Measurements from ENCODE around the gene RHBDD1.
"Not testable (repeated sequence)": the region's sequence is repeated elsewhere in the genome, so short reads cannot be mapped to it uniquely, and the experiment has no call there.

The RHBDD1 gene

DNA sequence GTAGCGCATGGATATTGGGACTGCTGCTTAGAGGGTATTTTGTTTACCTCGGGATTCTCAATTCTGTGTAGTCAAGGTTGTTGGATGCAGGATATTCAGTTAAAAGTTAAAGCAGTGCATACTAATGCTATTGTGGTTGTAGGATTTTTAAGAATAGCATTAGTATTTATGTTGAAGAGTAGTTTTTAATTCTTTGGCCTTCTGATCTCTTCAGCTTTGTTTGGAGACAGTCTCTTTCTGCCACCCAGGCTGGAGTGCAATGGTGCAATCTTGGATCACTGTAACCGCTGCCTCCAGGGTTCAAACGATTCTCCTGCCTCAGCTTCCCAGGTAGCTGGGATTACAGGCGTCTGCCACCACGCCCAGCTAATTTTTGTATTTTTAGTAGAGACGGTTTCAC lies 1.5 kb downstream of the RHBDD1 start:
- H3K27me3 ChIP-seq (ENCODE audit: control insufficient read depth, insufficient read depth, low read length), result no peaks in the 10 kb centered on the region
- H3K4me3 ChIP-seq (ENCODE audit: low read length), result no peak overlapping the region
- no peaks in the 10 kb centered on the region for H3K36me3 ChIP-seq (ENCODE audit: control insufficient read depth, insufficient read depth, low read length)
- H3K9ac ChIP-seq (ENCODE audit: low read length), result no peak overlapping the region
- H3K9me3 ChIP-seq (ENCODE audit: control insufficient read depth, low read length), result no peaks in the 10 kb centered on the region
- H3K4me1 ChIP-seq (ENCODE audit: control insufficient read depth, insufficient read depth, low read length), result no peaks in the 10 kb centered on the region

DNA sequence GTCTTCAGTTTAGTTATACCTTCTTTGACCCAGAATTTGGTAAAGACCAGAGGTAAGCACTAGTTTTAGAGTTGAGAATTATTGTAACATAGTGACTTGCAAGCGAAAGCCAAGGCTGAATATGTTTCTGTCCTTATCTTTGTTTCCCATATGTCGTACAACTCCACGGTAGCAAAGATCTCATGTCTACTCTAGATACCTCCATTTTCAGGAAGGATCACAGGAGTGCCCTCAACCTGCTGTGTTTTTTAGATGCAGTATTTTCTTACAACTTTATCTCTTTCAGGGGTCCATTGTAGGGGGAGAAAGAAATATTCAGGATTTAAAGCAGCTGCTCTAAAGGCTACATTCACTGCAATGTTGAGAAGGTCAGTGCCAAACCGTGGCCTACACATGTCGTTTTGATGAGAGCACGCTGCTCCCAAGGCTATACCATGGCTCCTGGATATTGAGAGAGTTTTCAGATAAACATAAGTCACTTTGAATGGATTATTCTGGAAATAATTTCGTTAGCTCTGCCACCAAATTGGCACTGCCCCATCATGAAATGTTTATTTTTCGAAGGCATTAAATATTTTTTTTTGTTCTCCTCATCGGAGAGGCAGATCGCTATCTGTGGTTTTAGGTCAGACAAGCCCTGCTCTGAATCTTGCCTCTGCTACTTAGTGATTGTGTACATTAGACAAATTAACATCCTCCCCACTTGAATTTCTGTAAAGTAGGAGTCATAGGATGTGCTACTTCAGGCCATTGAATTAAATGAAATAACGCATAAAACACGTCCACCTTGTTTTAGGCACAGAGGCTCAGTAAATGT lies 2.1 kb downstream of the RHBDD1 start:
- no peak overlapping the region for H3K9ac ChIP-seq (ENCODE audit: low read length)
- no peak overlapping the region for H3K4me3 ChIP-seq (ENCODE audit: low read length)
- no peaks in the 10 kb centered on the region for H3K36me3 ChIP-seq (ENCODE audit: control insufficient read depth, insufficient read depth, low read length)
- H3K4me1 ChIP-seq (ENCODE audit: control insufficient read depth, insufficient read depth, low read length), result no peaks in the 10 kb centered on the region
- H3K9me3 ChIP-seq (ENCODE audit: control insufficient read depth, low read length), result no peaks in the 10 kb centered on the region
- H3K27me3 ChIP-seq (ENCODE audit: control insufficient read depth, insufficient read depth, low read length), result no peaks in the 10 kb centered on the region

DNA sequence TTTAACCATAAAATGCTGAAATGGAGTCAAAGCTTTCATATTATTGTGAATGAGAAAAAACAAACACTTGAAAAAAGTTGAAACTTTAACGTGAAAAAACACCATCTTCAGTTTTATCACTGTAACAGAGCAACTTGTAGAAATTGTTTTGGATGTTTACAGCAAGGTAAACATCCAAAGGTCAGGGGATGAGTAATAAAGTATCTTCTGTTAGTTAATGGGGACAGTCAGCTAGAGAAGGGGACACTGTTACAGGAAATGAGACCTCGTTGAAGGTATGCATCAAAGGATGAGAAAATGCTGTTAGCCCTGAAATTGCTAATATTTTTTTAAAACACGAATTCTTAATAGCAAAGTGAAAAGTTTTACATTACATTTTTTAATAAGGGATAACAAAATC lies 2.9 kb downstream of the RHBDD1 start:
- no peaks in the 10 kb centered on the region for H3K9me3 ChIP-seq (ENCODE audit: control insufficient read depth, low read length)
- H3K4me1 ChIP-seq (ENCODE audit: control insufficient read depth, insufficient read depth, low read length), result no peaks in the 10 kb centered on the region
- H3K4me3 ChIP-seq (ENCODE audit: low read length), result no peak overlapping the region
- H3K27me3 ChIP-seq (ENCODE audit: control insufficient read depth, insufficient read depth, low read length), result no peaks in the 10 kb centered on the region
- no peaks in the 10 kb centered on the region for H3K36me3 ChIP-seq (ENCODE audit: control insufficient read depth, insufficient read depth, low read length)
- no peak overlapping the region for H3K9ac ChIP-seq (ENCODE audit: low read length)

DNA sequence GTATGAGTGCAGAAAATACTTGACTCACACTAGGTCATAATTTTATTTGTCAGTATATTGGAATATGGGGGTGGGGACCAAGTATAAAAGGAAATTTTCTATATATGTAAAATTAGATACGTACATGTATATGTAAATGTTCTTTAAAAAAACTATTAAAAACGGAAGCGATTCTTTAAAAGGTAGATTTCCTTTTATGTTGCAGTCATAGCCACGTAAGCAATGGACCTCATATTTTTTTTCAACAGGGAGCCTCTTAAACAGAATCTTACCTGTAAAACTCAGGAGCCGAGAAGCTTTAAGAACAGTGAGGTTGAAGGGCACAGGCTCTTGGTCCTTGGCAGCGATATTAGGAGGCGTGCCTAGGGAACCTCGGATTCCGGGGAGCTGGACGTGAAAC lies 3.3 kb downstream of the RHBDD1 start:
- Histone ChIP-seq H3K9me3 (ENCODE audit: control insufficient read depth, low read length) (no peaks in the 10 kb centered on the region), H3K36me3 (ENCODE audit: control insufficient read depth, insufficient read depth, low read length) (no peaks in the 10 kb centered on the region), H3K27me3 (ENCODE audit: control insufficient read depth, insufficient read depth, low read length) (no peaks in the 10 kb centered on the region), H3K4me3 (ENCODE audit: low read length) (no peak overlapping the region), H3K9ac (ENCODE audit: low read length) (no peak overlapping the region), H3K4me1 (ENCODE audit: control insufficient read depth, insufficient read depth, low read length) (no peaks in the 10 kb centered on the region)

DNA sequence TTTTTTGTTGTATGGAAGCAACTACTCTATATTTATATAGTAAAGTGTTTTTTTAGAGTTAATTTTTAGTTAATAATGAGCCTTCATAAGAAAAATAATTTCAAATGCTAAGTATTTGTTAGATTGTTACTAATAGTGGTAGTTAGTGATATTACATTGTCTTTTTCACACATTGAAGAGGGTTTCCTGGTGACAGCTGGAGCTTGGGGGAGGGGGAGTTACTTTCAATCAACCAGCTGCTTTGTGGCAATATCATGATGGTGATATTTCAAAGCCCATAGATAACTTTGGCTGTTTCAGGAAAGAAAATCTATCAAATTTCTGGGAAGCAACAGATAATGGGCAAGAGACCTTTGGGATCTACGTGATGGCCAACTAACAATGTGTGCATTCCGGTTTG lies 4.1 kb downstream of the RHBDD1 start:
- Histone ChIP-seq H3K36me3 (ENCODE audit: control insufficient read depth, insufficient read depth, low read length) (no peaks in the 10 kb centered on the region), H3K9ac (ENCODE audit: low read length) (no peak overlapping the region), H3K27me3 (ENCODE audit: control insufficient read depth, insufficient read depth, low read length) (no peaks in the 10 kb centered on the region), H3K4me3 (ENCODE audit: low read length) (no peak overlapping the region), H3K9me3 (ENCODE audit: control insufficient read depth, low read length) (no peaks in the 10 kb centered on the region), H3K4me1 (ENCODE audit: control insufficient read depth, insufficient read depth, low read length) (no peaks in the 10 kb centered on the region)

DNA sequence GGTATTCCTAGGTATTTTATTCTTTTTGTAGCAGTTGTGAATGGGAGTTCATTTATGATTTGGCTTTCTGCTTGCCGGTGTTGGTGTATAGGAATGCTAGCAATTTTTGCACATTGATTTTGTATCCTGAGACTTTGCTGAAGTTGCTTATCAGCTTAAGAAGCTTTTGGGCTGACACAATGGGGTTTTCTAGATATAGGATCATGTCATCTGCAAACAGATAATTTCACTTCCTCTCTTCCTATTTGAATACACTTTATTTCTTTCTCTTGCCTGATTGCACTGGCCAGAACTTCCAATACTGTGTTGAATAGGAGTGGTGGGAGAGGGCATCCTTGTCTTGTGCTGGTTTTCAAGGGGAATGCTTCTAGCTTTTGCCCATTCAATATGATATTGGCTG lies 7.1 kb downstream of the RHBDD1 start:
- not testable (repeated sequence) for H3K9me3 ChIP-seq (ENCODE audit: control insufficient read depth, low read length); H3K4me3 ChIP-seq (ENCODE audit: low read length); H3K27me3 ChIP-seq (ENCODE audit: control insufficient read depth, insufficient read depth, low read length); H3K4me1 ChIP-seq (ENCODE audit: control insufficient read depth, insufficient read depth, low read length); H3K9ac ChIP-seq (ENCODE audit: low read length); H3K36me3 ChIP-seq (ENCODE audit: control insufficient read depth, insufficient read depth, low read length)

DNA sequence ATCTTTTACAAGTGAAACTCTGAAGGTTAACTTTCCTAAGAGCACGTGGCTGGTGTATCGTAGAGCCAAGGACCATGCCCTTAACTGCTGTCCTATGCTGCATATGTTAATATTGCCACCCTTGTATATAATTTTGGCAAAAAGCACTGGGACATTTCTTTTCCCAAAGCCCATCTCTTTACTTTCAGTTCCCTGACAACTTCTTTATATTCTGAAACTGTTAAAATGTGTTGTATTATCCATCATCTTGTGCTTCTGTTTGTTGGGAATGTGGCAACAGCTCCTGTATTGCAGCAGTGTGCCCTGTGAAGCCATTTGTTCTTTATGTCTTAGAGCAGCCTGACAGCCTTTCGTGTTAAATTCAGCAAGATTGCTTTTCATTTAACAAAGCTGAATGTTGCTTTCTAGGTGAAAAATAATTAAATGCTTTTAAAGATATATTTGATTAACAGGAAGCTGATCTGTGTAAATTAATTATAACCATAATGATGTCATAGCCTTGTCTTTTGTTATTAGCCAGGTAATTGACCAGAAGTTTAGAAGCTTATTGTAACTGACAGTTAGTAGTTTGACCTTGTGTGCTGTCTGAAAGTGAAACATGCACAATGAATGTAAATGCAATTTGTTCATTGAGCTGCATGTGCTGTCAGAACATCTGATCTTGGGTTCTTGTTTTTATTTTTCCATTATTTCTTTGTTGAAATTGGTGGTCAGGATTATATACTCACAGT lies 9.7 kb downstream of the RHBDD1 start:
- Histone ChIP-seq H3K4me3 (ENCODE audit: low read length) (no peak overlapping the region), H3K9ac (ENCODE audit: low read length) (no peak overlapping the region), H3K9me3 (ENCODE audit: control insufficient read depth, low read length) (no peaks in the 10 kb centered on the region), H3K4me1 (ENCODE audit: control insufficient read depth, insufficient read depth, low read length) (no peaks in the 10 kb centered on the region), H3K27me3 (ENCODE audit: control insufficient read depth, insufficient read depth, low read length) (no peaks in the 10 kb centered on the region), H3K36me3 (ENCODE audit: control insufficient read depth, insufficient read depth, low read length) (no peaks in the 10 kb centered on the region)

DNA sequence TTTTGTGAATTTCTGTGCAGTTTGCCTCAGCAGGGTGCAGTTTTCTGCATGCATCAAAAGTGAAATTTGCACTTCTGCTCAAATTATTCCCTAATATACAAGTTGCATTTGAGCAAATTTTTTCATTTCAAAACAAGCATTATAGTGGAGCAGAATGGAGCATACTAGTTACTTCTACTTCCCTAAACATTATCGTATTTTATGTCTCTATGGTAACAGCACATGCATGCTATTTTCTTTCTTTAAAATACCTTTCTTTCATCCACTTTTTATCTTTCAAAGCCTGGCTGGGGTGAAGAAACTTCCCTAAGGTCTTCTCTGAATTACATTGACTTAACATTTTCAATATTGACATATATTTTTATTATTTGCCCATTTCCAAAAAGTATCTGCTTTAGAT lies 11.2 kb downstream of the RHBDD1 start:
- no peak overlapping the region for H3K9ac ChIP-seq (ENCODE audit: low read length)
- H3K9me3 ChIP-seq (ENCODE audit: control insufficient read depth, low read length), result no peaks in the 10 kb centered on the region
- no peaks in the 10 kb centered on the region for H3K36me3 ChIP-seq (ENCODE audit: control insufficient read depth, insufficient read depth, low read length)
- no peaks in the 10 kb centered on the region for H3K4me1 ChIP-seq (ENCODE audit: control insufficient read depth, insufficient read depth, low read length)
- no peaks in the 10 kb centered on the region for H3K27me3 ChIP-seq (ENCODE audit: control insufficient read depth, insufficient read depth, low read length)
- H3K4me3 ChIP-seq (ENCODE audit: low read length), result no peak overlapping the region

DNA sequence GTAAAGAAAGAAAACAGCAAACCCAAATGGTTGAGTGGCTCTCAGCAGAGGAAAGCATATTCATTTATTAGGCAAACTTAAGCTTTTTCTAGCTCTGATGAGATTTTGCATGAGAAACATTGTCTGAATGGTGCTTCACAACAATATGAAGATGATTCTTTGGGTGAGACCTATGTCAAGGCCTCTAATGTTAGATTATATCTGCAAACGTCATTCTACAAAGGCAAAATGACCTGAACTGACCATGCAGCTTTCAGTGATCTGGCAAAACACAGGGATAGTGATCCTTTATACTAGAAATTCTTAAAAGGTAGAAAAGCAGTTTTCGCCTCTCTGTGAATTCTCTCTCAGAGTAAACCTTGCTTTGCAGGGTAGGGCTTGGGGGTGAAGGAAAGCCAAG lies 11.7 kb downstream of the RHBDD1 start:
- Histone ChIP-seq H3K4me1 (ENCODE audit: control insufficient read depth, insufficient read depth, low read length) (no peaks in the 10 kb centered on the region), H3K4me3 (ENCODE audit: low read length) (no peak overlapping the region), H3K36me3 (ENCODE audit: control insufficient read depth, insufficient read depth, low read length) (no peaks in the 10 kb centered on the region), H3K9me3 (ENCODE audit: control insufficient read depth, low read length) (no peaks in the 10 kb centered on the region), H3K27me3 (ENCODE audit: control insufficient read depth, insufficient read depth, low read length) (no peaks in the 10 kb centered on the region), H3K9ac (ENCODE audit: low read length) (no peak overlapping the region)

DNA sequence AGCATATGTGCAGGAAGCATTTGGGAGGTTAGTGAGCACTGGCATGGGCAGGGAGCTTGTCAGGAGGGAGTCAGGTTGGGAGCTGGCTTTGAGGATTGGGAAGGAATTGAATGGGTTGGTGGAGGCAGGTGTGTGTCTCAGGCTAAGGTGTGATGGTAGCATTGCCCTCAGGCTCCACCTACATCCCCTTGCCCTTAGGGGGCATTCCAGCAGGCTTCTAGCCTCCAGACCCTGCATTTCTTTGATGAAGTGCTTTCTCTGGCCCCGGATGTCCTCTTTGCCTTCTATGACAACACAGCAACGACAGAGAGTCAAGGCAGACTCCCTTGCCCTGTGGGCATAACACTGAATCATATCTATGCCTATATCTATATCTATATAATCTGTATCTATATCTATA lies 13.5 kb downstream of the RHBDD1 start:
- Histone ChIP-seq H3K27me3 (ENCODE audit: control insufficient read depth, insufficient read depth, low read length) (no peaks in the 10 kb centered on the region), H3K9ac (ENCODE audit: low read length) (no peak overlapping the region), H3K36me3 (ENCODE audit: control insufficient read depth, insufficient read depth, low read length) (no peaks in the 10 kb centered on the region), H3K9me3 (ENCODE audit: control insufficient read depth, low read length) (no peaks in the 10 kb centered on the region), H3K4me1 (ENCODE audit: control insufficient read depth, insufficient read depth, low read length) (no peaks in the 10 kb centered on the region), H3K4me3 (ENCODE audit: low read length) (no peak overlapping the region)

DNA sequence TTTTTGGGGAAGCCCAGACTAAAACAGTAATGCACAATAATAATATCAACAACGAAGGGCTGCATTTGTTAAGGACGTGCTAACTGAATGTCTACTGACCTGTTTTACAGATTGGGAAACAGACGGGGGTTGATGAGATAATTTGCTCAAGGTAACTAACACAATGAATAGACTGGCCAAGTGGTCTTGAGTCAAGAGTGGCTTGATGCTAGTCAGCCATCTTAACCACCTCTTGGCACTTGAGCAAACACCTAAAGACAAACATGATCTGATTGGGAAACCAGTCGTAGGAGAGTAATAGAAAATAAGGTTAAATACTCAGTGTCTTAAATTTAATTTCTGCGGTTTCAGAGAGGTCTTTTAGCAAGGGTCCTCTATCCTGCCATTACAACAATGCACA lies 14.2 kb downstream of the RHBDD1 start:
- Histone ChIP-seq H3K36me3 (ENCODE audit: control insufficient read depth, insufficient read depth, low read length) (no peaks in the 10 kb centered on the region), H3K9me3 (ENCODE audit: control insufficient read depth, low read length) (no peaks in the 10 kb centered on the region), H3K27me3 (ENCODE audit: control insufficient read depth, insufficient read depth, low read length) (no peaks in the 10 kb centered on the region), H3K4me1 (ENCODE audit: control insufficient read depth, insufficient read depth, low read length) (no peaks in the 10 kb centered on the region), H3K9ac (ENCODE audit: low read length) (no peak overlapping the region), H3K4me3 (ENCODE audit: low read length) (no peak overlapping the region)

DNA sequence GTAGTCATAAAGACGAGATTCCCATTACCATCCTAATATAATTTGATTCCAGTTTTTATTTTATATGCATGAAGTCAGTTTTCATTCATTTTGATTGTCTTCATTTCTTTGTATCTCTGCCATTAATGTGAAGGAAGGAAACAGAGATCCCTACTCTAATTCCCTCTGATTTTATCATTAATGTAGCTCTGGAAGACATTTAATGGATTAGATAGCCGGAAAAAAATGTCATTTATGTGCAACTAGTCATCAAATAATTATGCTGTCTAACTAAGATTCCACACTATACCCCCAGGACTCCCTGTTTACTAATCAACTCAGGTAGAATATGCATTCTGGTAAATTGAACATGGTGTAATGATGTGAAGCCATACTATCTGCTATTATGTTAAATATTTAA lies 19.9 kb downstream of the RHBDD1 start:
- Histone ChIP-seq H3K9me3 (ENCODE audit: control insufficient read depth, low read length) (no peaks in the 10 kb centered on the region), H3K9ac (ENCODE audit: low read length) (no peak overlapping the region), H3K4me1 (ENCODE audit: control insufficient read depth, insufficient read depth, low read length) (no peaks in the 10 kb centered on the region), H3K36me3 (ENCODE audit: control insufficient read depth, insufficient read depth, low read length) (no peaks in the 10 kb centered on the region), H3K27me3 (ENCODE audit: control insufficient read depth, insufficient read depth, low read length) (no peaks in the 10 kb centered on the region), H3K4me3 (ENCODE audit: low read length) (no peak overlapping the region)

Measured in mucosa of stomach (tissue), 1 donor.